H9 (cell line): ENCODE results near the gene CDH23. TPM values are rescaled to one million over a fixed set of nuclear protein-coding genes. Genes with fewer than 3 reads are reported as not detected.

Experiments
- DNase-seq: peaks from one replicate; pipeline ENCODE4 v3.0.0-alpha.2; 2017
- H2AFZ ChIP-seq: one replicate; pipeline ENCODE4 v1.6.1; 2013; ENCODE audit warnings: mild to moderate bottlenecking, low read length, control low read depth, moderate library complexity
- H2AK5ac ChIP-seq: 2 replicates; pipeline ENCODE4 v1.6.1; 2013; ENCODE audit warnings: low read length, control low read depth, mixed read lengths; ENCODE audit not compliant: insufficient read length
- H2BK120ac ChIP-seq: one replicate; pipeline ENCODE4 v1.6.1; 2013; ENCODE audit warnings: low read depth, mild to moderate bottlenecking, low read length, control low read depth, inconsistent platforms; ENCODE audit not compliant: poor library complexity, severe bottlenecking
- H2BK12ac ChIP-seq: 2 replicates; pipeline ENCODE4 v1.6.1; 2013; ENCODE audit warnings: low read length, control low read depth, mixed read lengths, low read depth; ENCODE audit not compliant: insufficient read length
- H2BK15ac ChIP-seq: 2 replicates; pipeline ENCODE4 v1.6.1; 2013; ENCODE audit warnings: low read depth, low read length, control low read depth
- H2BK20ac ChIP-seq: one replicate; pipeline ENCODE4 v1.6.1; 2013; ENCODE audit warnings: low read depth, mild to moderate bottlenecking, low read length, control low read depth, inconsistent platforms; ENCODE audit not compliant: poor library complexity, severe bottlenecking
- H2BK5ac ChIP-seq: 2 replicates; pipeline ENCODE4 v1.6.1; 2013; ENCODE audit warnings: low read length, control low read depth, mixed read lengths; ENCODE audit not compliant: insufficient read length
- H3K14ac ChIP-seq: 2 replicates; pipeline ENCODE4 v1.6.1; 2013; ENCODE audit warnings: low read length, control low read depth; ENCODE audit not compliant: insufficient read depth
- H3K18ac ChIP-seq: 2 replicates; pipeline ENCODE4 v1.6.1; 2013; ENCODE audit warnings: low read depth, mild to moderate bottlenecking, mixed read lengths, low read length, control low read depth; ENCODE audit not compliant: insufficient read length
- H3K23ac ChIP-seq: 2 replicates; pipeline ENCODE4 v1.6.1; 2013; ENCODE audit warnings: low read length, control low read depth, mixed read lengths, low read depth; ENCODE audit not compliant: insufficient read length
- H3K23me2 ChIP-seq: 2 replicates; pipeline ENCODE4 v1.6.1; 2013; ENCODE audit warnings: low read depth, mild to moderate bottlenecking, mixed read lengths, low read length, control low read depth; ENCODE audit not compliant: insufficient read length, poor library complexity, severe bottlenecking
- H3K27ac ChIP-seq: 2 replicates; pipeline ENCODE4 v1.5.1; 2013; ENCODE audit warnings: low read length, control low read depth, mixed read lengths, low read depth; ENCODE audit not compliant: insufficient read length
- H3K27me3 ChIP-seq: 2 replicates; pipeline ENCODE4 v1.6.1; 2013; ENCODE audit warnings: low read length, control low read depth, inconsistent platforms; ENCODE audit not compliant: insufficient read depth
- H3K4ac ChIP-seq: 2 replicates; pipeline ENCODE4 v1.6.1; 2013; ENCODE audit warnings: low read depth, mild to moderate bottlenecking, control low read depth, inconsistent platforms, low read length, moderate library complexity
- H3K4me1 ChIP-seq: 2 replicates; pipeline ENCODE4 v1.6.1; 2013; ENCODE audit warnings: low read length, control low read depth, inconsistent platforms; ENCODE audit not compliant: insufficient read depth
- H3K4me2 ChIP-seq: 2 replicates; pipeline ENCODE4 v1.6.1; 2013; ENCODE audit warnings: low read length, control low read depth, mixed read lengths; ENCODE audit not compliant: insufficient read length, insufficient read depth
- H3K56ac ChIP-seq: 2 replicates; pipeline ENCODE4 v1.6.1; 2013; ENCODE audit warnings: low read depth, mild to moderate bottlenecking, mixed read lengths, low read length, control low read depth; ENCODE audit not compliant: insufficient read length
- H3K79me1 ChIP-seq: 2 replicates; pipeline ENCODE4 v1.6.1; 2013; ENCODE audit warnings: low read depth, mild to moderate bottlenecking, moderate library complexity, low read length, control low read depth, inconsistent platforms; ENCODE audit not compliant: insufficient read depth, poor library complexity, severe bottlenecking
- H3K79me2 ChIP-seq: 2 replicates; pipeline ENCODE4 v1.6.1; 2013; ENCODE audit warnings: low read length, control low read depth, inconsistent platforms; ENCODE audit not compliant: insufficient read depth
- H3K9ac ChIP-seq: 2 replicates; pipeline ENCODE4 v1.6.1; 2013; ENCODE audit warnings: low read length, control low read depth, mixed read lengths; ENCODE audit not compliant: insufficient read length; ENCODE audit errors: extremely low read depth
- H3K9me3 ChIP-seq: one replicate; pipeline ENCODE4 v1.6.1; 2013; ENCODE audit warnings: low read depth, low read length, inconsistent platforms; ENCODE audit not compliant: control insufficient read depth
- H3T11ph ChIP-seq: one replicate; pipeline ENCODE4 v1.6.1; 2013; ENCODE audit warnings: mild to moderate bottlenecking, low read length, control low read depth, inconsistent platforms
- H4K20me1 ChIP-seq: one replicate; pipeline ENCODE4 v1.6.1; 2013; ENCODE audit not compliant: control insufficient read depth, insufficient read length, insufficient read depth
- H4K5ac ChIP-seq: 2 replicates; pipeline ENCODE4 v1.6.1; 2013; ENCODE audit warnings: low read depth, mild to moderate bottlenecking, mixed read lengths, low read length, control low read depth; ENCODE audit not compliant: insufficient read length
- H4K8ac ChIP-seq: replicated peaks from 2 replicates; pipeline ENCODE4 v1.6.1; 2013; ENCODE audit warnings: low read length, control low read depth, mixed read lengths, low read depth; ENCODE audit not compliant: insufficient read length
- H4K91ac ChIP-seq: 2 replicates; pipeline ENCODE4 v1.6.1; 2013; ENCODE audit warnings: low read depth, mild to moderate bottlenecking, moderate library complexity, mixed read lengths, low read length, control low read depth; ENCODE audit not compliant: insufficient read length
- H3K27ac Mint-ChIP-seq, 3 experiments: 2 replicates in 2 of 3; 3 replicates in 1 of 3; pipeline ENCODE4 v1.8.0; 2020 to 2021; ENCODE audit warnings: mixed read lengths in 3 of 3, mild to moderate bottlenecking in 1 of 3, moderate library complexity in 1 of 3
- H3K27me3 Mint-ChIP-seq: 2 replicates; pipeline ENCODE4 v1.8.0; 2021; ENCODE audit warnings: low read depth, mild to moderate bottlenecking, moderate library complexity, mixed read lengths
- H3K36me3 Mint-ChIP-seq, 3 experiments: 2 replicates in 2 of 3; 3 replicates in 1 of 3; pipeline ENCODE4 v1.8.0; 2020 to 2021; ENCODE audit warnings: low read depth in 3 of 3, mixed read lengths in 3 of 3; ENCODE audit not compliant: insufficient read depth in 1 of 3
- H3K4me1 Mint-ChIP-seq, 2 experiments: 2 replicates each; pipeline ENCODE4 v1.8.0; 2020; ENCODE audit warnings: mixed read lengths in 2 of 2
- H3K4me3 Mint-ChIP-seq, 2 experiments: 2 replicates in 1 of 2; 3 replicates in 1 of 2; pipeline ENCODE4 v1.8.0; 2020 to 2021; ENCODE audit warnings: mild to moderate bottlenecking in 2 of 2, mixed read lengths in 2 of 2, moderate library complexity in 1 of 2
- H3K9me3 Mint-ChIP-seq, 2 experiments: 2 replicates in 1 of 2; 3 replicates in 1 of 2; pipeline ENCODE4 v1.8.0; 2020; ENCODE audit warnings: mild to moderate bottlenecking in 2 of 2, mixed read lengths in 2 of 2, moderate library complexity in 1 of 2
- CTCF ChIP-seq: fragments of 200-600 bp; sonication (generic); conservative IDR thresholded peaks from 3 replicates; pipeline ENCODE4 v1.8.0; 2021; ENCODE audit warnings: antibody characterized with exemption, mild to moderate bottlenecking
- WGBS: extraction: QIAGEN DNeasy Blood & Tissue Kit; methylation state at CpG from one replicate; pipeline ENCODE4 v1.1.7; 2013; ENCODE audit warnings: missing lambda C conversion rate, low lambda C conversion rate, mixed read lengths; ENCODE audit not compliant: insufficient read length; ENCODE audit errors: extremely low coverage; 5-methylcytosine and 5-hydroxymethylcytosine counted together
- total RNA-seq: library from RNA; stranded (reverse); gene quantifications from 2 replicates; pipeline ENCODE4 v1.2.1, GENCODE V29; 2021

Gene CDH23
- total RNA-seq, 1 experiment from 2014 or later = 2.1 TPM

- H3K27ac ChIP-seq = no peak overlapping the region
- no peak overlapping the region for H3K4me3 Mint-ChIP-seq
These were observed 448.0 kb downstream of the CDH23 start for GRCh38 chr10:71844695-71845094.

More at GRCh38 chr10:71844695-71845094, 448.0 kb downstream of the CDH23 start:
- no peak overlapping the region for H2AFZ ChIP-seq
- no peak overlapping the region for H3T11ph ChIP-seq
- Mint-ChIP-seq H3K27me3 (no peaks in the 10 kb centered on the region), H3K27ac (no peak overlapping the region), H3K36me3 (peaks cover 0 to 5% (median 0%) of the 10 kb centered on the region in 3 experiments; a peak in 2 of 7 replicates), H3K9me3 (no peaks in the 10 kb centered on the region), H3K4me1 (peaks cover 33 to 47% of the 10 kb centered on the region in 2 experiments)
- H2BK15ac ChIP-seq = no peak overlapping the region
- H3K56ac ChIP-seq = no peak overlapping the region
- no peak for TF ChIP-seq CTCF
- H3K9me3 ChIP-seq = no peaks in the 10 kb centered on the region
- no peak overlapping the region for H2BK120ac ChIP-seq
- H4K8ac ChIP-seq = no peak overlapping the region
- no peak overlapping the region for H3K9ac ChIP-seq
- H3K4me2 ChIP-seq = no peak overlapping the region
- H3K27me3 ChIP-seq = no peaks in the 10 kb centered on the region
- no peak overlapping the region for H2BK5ac ChIP-seq
- no peak overlapping the region for H2BK12ac ChIP-seq
- H3K4me1 ChIP-seq = peaks cover 14% of the 10 kb centered on the region; the same call in 1 of the 2 replicates
- H3K79me1 ChIP-seq = peaks cover 3% of the 10 kb centered on the region
- no peaks in the 10 kb centered on the region for H4K20me1 ChIP-seq
- peaks cover 60% of the 10 kb centered on the region for H3K79me2 ChIP-seq
- no peak overlapping the region for H2BK20ac ChIP-seq
- no peaks in the 10 kb centered on the region for H3K23me2 ChIP-seq
- no peak overlapping the region for H4K5ac ChIP-seq
- H3K4ac ChIP-seq = no peak overlapping the region
- H2AK5ac ChIP-seq = no peak overlapping the region
- DNase-seq = no peak
- WGBS = no CpG with 5 or more reads among the region's 2 CpGs
- H3K18ac ChIP-seq = no peak overlapping the region
- H4K91ac ChIP-seq = no peak overlapping the region
- H3K14ac ChIP-seq = no peak overlapping the region
- H3K23ac ChIP-seq = no peak overlapping the region
